ENCODE measurements around the gene CDC37L1.

The CDC37L1 gene

DNA sequence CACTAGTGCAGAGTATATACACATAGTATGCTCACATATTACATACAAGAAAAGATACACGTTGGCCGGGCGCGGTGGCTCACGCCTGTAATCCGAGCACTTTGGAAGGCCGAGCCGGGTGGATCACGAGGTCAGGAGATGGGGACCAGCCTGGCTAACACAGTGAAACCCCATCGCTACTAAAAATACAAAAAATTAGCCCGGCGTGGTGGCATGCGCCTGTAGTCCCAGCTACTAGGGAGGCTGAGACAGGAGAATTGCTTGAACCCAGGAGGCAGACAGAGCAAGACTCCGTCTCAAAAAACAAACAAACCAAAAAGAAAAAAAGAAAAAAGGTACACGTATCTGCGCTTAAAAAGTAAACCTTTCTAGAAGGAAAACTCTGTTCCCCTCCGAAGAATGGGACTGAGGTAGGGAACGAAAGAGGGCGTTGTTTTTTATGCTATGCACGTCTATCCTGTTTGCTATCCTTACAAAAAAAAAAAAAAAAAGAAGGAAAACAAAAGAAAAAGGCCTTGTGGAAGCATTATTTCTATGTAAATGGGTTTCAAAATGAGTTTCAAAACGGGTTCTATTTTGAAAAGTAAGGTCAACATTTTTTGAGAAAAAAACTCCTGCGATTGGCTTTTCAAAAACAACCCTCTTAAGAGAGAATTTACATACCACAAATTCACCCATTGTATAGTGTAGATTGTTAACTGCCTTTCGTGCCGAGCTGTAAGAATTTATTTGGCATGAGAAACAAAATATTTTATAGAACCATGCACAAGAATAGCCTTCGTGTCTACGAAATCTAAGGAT is 60.4 kb downstream of the CDC37L1 start:
- intact Hi-C loops (cut with DNase I; ENCODE audit: low total_unique reads): loop anchor here (5.0 to 10.0 kb wide), 2 partner anchors 77 to 845 kb away; partner anchors contain the start of gene PLPP6
- Histone ChIP-seq H3K4me1 (peaks cover 0 to 17% (median 12%) of the 10 kb centered on the region in 4 donors), H3K27ac (peak overlapping the region; percentile 85 to 95), H3K9me3 (no peaks in the 10 kb centered on the region), H3K4me3 (peak overlapping the region; percentile 94 to 95), H3K27me3 (no peaks in the 10 kb centered on the region), H3K36me3 (no peaks in the 10 kb centered on the region)
- no peak for DNase-seq
- TF ChIP-seq, protein P1, sequence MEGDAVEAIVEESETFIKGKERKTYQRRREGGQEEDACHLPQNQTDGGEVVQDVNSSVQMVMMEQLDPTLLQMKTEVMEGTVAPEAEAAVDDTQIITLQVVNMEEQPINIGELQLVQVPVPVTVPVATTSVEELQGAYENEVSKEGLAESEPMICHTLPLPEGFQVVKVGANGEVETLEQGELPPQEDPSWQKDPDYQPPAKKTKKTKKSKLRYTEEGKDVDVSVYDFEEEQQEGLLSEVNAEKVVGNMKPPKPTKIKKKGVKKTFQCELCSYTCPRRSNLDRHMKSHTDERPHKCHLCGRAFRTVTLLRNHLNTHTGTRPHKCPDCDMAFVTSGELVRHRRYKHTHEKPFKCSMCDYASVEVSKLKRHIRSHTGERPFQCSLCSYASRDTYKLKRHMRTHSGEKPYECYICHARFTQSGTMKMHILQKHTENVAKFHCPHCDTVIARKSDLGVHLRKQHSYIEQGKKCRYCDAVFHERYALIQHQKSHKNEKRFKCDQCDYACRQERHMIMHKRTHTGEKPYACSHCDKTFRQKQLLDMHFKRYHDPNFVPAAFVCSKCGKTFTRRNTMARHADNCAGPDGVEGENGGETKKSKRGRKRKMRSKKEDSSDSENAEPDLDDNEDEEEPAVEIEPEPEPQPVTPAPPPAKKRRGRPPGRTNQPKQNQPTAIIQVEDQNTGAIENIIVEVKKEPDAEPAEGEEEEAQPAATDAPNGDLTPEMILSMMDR (IDR thresholded peaks at IDR 0.05): no peak

DNA sequence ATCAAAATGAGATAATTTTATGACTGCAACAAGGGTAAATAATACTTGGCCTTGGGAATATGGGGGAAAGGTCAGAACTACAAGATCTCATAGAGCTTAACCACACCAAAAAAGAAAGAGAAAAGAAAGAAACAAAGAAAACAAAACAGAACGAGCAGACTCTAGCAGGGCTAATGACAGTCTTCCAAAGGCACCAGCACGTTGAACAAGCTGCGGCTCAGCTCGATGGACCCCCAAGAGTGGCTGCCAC is 60.9 kb downstream of the CDC37L1 start:
- Histone ChIP-seq H3K4me1 (peaks cover 0 to 16% (median 12%) of the 10 kb centered on the region in 4 donors), H3K9me3 (no peaks in the 10 kb centered on the region), H3K27me3 (no peaks in the 10 kb centered on the region), H3K4me3 (peak overlapping the region; percentile 94 to 95), H3K27ac (peak overlapping the region; percentile 85 to 95), H3K36me3 (no peaks in the 10 kb centered on the region)
- TF ChIP-seq, protein P1 (IDR thresholded peaks at IDR 0.05): no peak
- DNase-seq: no peak
- intact Hi-C loops (cut with DNase I; ENCODE audit: low total_unique reads): loop anchor here (5.0 to 10.0 kb wide), 2 partner anchors 78 to 844 kb away; partner anchors contain the start of gene PLPP6

DNA sequence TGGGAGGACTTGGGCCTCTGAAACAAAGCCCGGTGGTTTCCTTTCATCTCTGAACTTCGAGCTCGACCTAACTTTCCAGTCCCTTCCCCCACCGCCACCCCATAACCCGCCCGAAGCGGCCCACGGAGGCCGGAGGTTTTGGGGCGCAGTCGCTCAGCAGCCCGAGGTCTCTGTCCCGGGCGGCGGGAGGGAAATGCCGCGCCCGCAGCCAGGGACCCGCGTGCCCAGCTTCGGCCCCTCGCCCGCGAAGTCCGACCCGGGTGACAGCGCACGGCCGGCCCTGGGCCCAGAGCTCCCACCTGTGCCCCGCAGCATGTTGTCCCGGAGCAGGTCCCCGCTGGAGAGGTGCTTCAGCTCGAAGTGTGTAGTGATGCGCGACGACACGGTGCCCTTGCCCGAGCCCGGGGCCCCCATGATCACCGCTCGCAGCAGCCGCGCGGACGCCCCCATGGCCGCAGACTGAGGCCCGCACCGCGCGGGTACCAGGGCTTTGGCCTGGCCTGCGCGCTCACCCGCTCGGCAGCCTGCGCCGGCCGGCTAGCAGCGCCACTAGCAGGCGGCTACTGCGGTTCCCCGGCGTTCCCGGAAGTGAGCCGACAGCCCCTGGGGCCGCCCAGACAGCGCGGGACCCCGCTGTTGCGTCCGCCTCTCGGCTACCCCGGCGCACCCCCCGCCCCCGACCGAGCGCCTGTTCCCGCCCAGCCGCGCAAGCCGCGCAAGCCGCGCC is 61.4 kb downstream of the CDC37L1 start, which contains the start of gene AK3:
TSS of gene AK3 (minus strand) at position 565 of the 727 bp plus-strand sequence. CDS start at position 450, 115 bp downstream.
- H3K36me3 ChIP-seq: no peaks in the 10 kb centered on the region
- H3K4me1 ChIP-seq: peaks cover 0 to 16% (median 12%) of the 10 kb centered on the region in 4 donors
- TF ChIP-seq, protein P1 (IDR thresholded peaks at IDR 0.05): peak; percentile 10 to 32
- peak within 1 kb of the TSS; percentile 85 to 95 for H3K27ac ChIP-seq
- intact Hi-C loops (cut with DNase I; ENCODE audit: low total_unique reads): loop anchor here (5.0 to 10.0 kb wide), 2 partner anchors 78 to 844 kb away; partner anchors contain the start of gene PLPP6
- no peaks in the 10 kb centered on the region for H3K9me3 ChIP-seq
- DNase-seq: peak; percentile 85 to 91
- peak within 1 kb of the TSS; percentile 94 to 95 for H3K4me3 ChIP-seq
- no peaks in the 10 kb centered on the region for H3K27me3 ChIP-seq

DNA sequence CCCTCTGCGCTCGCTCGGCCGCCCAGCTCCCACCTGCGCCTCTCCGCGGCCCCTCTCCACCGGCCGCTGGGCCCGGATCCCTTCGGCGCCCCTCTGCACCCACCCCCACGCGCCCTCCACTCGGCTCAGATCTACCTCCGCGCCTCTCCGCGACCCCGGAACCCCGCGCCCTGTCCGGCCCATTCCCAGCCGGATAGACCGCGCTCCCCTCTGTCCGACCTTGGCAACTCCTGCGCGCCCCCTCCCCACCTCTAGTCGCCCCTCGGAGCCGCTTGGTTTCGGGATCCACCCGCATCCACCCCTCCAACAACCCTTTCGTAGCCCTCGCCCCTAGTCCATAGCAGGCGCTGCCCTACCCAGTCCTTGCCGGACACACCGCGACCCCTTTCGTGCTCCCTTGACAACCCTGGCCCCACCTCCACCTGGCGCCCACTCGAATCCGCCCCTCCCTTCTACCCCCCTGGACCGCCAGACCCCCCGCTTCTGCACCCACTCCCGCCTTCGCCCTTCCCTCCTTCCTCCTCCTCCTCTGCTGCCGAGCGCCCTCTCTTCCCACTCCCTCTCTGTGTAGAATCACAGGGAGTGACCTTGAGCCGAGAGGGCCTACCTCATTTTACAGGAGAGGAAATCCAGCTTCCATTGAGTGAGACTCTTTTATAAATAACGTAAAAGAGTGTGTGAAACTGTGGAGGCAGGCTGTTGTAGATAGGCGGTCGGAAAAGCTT is 62.2 kb downstream of the CDC37L1 start:
- peak overlapping the region; percentile 94 to 95 for H3K4me3 ChIP-seq

More for the DNA sequence above, 62.2 kb downstream of the CDC37L1 start:
- H3K36me3 ChIP-seq: no peaks in the 10 kb centered on the region
- H3K27me3 ChIP-seq: no peaks in the 10 kb centered on the region
- intact Hi-C loops (cut with DNase I; ENCODE audit: low total_unique reads): loop anchor here (5.0 to 10.0 kb wide), 2 partner anchors 79 to 843 kb away; partner anchors contain the start of gene PLPP6
- H3K4me1 ChIP-seq: peaks cover 0 to 16% (median 12%) of the 10 kb centered on the region in 4 donors
- no peaks in the 10 kb centered on the region for H3K9me3 ChIP-seq
- peak overlapping the region; percentile 85 to 95 for H3K27ac ChIP-seq
- DNase-seq: peak; percentile 38 to 72
- TF ChIP-seq, protein P1 (IDR thresholded peaks at IDR 0.05): no peak

All from tibial artery (tissue), 4 donors.